ENCODE results near the gene NRSN2.

Gene NRSN2

DNA sequence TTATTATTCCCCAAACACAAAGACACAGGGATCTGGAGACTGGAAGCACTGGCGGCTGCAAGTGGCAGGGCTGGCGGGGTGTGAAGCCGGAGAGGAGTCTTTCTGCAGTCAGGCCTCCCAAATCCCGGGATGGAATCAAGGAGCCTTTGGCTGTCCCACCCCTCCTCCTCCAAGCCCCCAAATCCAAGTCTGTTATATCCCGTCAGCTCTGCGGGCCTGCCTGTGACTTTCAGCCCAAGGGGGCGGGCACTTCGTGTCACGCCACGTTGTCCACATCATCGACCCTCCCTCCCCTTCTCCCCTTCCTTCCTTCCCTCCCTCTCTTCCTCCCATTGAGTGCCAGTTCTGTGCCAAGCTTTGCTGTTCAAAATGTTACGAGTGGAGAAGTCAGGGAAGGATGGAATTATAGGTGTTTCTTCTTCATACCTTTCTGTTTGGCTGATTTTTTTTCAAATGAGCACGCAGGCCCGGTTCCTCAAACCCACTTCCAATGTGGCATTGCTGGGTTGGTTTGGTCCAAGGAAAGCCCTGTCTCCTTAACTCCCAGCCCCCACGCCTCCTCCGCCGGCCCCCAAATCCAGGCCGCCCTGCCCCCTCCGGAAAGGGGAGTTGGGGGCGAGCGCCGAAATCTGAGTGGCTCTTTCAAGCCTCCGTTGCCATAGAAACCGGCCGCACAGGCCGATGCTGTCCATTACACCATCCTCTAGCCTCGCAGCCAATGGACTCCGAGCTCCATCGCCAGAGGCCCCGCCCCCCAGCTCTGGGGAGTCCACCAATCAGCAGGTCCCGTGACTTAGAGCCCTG lies 36.9 kb upstream of the NRSN2 start:
- Histone ChIP-seq H3K36me3 (ENCODE audit: control insufficient read depth, insufficient read depth, low read length) (no peaks in the 10 kb centered on the region), H3K27ac (ENCODE audit: low read depth, low read length, severe bottlenecking) (peak overlapping the region; percentile 100), H3K9me3 (ENCODE audit: control insufficient read depth, low read length) (no peaks in the 10 kb centered on the region), H3K4me3 (ENCODE audit: extremely low read depth, insufficient read depth, low read length, poor library complexity, severe bottlenecking) (peak overlapping the region; percentile 35), H3K4me1 (ENCODE audit: control insufficient read depth, insufficient read depth, low read length, poor library complexity, severe bottlenecking) (peaks cover 16% of the 10 kb centered on the region)
- WGBS, 2 experiments (ENCODE audit: insufficient coverage in 2 of 2): 0% methylated on average over 13 to 19 of the region's 31 CpGs

DNA sequence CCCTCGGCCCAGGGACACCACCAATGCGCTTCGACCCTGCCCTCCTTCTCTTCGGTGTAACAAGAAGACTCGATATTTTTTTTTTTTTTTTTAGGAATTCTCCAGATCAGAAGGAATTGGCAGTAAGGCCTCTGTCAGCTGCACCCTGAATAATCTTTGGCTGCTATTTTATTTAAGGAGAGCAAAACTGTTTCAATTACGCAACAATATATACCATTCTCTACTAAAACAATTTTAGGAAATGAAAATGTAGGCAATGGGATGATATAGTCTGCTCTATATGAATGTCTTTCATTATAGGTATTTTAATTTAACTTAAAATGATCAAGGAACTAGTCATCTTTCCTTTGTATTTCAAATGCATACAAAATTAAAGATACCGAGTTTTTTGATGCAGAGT lies 36.3 kb upstream of the NRSN2 start:
- WGBS, 2 experiments (ENCODE audit: insufficient coverage in 2 of 2): 0% methylated on average over 1 to 3 of the region's 7 CpGs
- peak overlapping the region; percentile 43 for H3K27ac ChIP-seq (ENCODE audit: low read depth, low read length, severe bottlenecking)

DNA sequence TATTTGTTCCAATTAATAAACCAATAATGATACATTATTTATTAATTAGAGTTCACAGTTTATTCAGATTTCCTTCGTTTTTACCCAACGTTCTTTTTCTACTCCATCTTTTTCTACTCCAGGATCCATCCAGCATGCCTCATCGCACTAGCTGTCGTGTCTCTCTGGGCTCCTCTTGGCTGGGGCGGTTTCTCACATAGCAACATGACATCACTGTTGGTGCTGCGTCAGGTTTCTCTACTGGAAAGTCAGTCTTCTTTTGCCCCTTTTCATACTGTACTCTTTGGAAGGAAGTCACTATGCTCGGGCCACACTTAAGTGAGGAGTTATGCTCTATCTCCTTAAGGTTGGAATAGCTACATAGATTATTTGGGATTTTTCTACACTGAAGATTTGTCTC lies 35.3 kb upstream of the NRSN2 start:
- no peak overlapping the region for H3K27ac ChIP-seq (ENCODE audit: low read depth, low read length, severe bottlenecking)
- WGBS, 2 experiments (ENCODE audit: insufficient coverage in 2 of 2): 93 to 95% methylated on average over 4 to 6 of the region's 7 CpGs

More for the DNA sequence above, 36.3 kb upstream of the NRSN2 start:
- Histone ChIP-seq H3K4me1 (ENCODE audit: control insufficient read depth, insufficient read depth, low read length, poor library complexity, severe bottlenecking) (peaks cover 16% of the 10 kb centered on the region), H3K4me3 (ENCODE audit: extremely low read depth, insufficient read depth, low read length, poor library complexity, severe bottlenecking) (no peak overlapping the region), H3K9me3 (ENCODE audit: control insufficient read depth, low read length) (no peaks in the 10 kb centered on the region), H3K36me3 (ENCODE audit: control insufficient read depth, insufficient read depth, low read length) (no peaks in the 10 kb centered on the region)

DNA sequence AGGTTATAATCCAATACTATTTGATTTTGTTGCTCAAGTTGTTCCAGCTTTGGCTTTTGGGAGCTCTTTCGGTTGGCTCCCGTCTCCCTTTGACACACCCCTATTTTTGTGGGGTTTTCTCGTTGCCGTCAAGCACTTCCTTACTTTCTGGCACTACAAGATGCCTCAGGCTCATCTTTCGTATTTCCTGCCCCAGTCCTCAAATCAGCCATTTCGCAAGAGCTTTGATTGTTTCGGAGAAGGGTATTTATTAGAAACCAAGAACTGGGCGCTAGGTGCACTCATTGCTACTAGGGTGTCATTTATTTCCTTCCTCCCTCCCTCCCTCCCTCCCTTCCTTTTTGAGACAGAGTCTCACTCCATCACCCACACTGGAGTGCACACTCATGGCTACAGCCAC lies 34.8 kb upstream of the NRSN2 start:
- Histone ChIP-seq H3K27ac (ENCODE audit: low read depth, low read length, severe bottlenecking) (no peak overlapping the region), H3K9me3 (ENCODE audit: control insufficient read depth, low read length) (no peaks in the 10 kb centered on the region), H3K36me3 (ENCODE audit: control insufficient read depth, insufficient read depth, low read length) (no peaks in the 10 kb centered on the region), H3K4me1 (ENCODE audit: control insufficient read depth, insufficient read depth, low read length, poor library complexity, severe bottlenecking) (peaks cover 16% of the 10 kb centered on the region), H3K4me3 (ENCODE audit: extremely low read depth, insufficient read depth, low read length, poor library complexity, severe bottlenecking) (no peak overlapping the region)
- WGBS, 2 experiments (ENCODE audit: insufficient coverage in 2 of 2): 97 to 100% methylated on average over 3 to 5 of the region's 8 CpGs

More for the DNA sequence above, 35.3 kb upstream of the NRSN2 start:
- Histone ChIP-seq H3K36me3 (ENCODE audit: control insufficient read depth, insufficient read depth, low read length) (no peaks in the 10 kb centered on the region), H3K4me1 (ENCODE audit: control insufficient read depth, insufficient read depth, low read length, poor library complexity, severe bottlenecking) (peaks cover 16% of the 10 kb centered on the region), H3K9me3 (ENCODE audit: control insufficient read depth, low read length) (no peaks in the 10 kb centered on the region), H3K4me3 (ENCODE audit: extremely low read depth, insufficient read depth, low read length, poor library complexity, severe bottlenecking) (no peak overlapping the region)

DNA sequence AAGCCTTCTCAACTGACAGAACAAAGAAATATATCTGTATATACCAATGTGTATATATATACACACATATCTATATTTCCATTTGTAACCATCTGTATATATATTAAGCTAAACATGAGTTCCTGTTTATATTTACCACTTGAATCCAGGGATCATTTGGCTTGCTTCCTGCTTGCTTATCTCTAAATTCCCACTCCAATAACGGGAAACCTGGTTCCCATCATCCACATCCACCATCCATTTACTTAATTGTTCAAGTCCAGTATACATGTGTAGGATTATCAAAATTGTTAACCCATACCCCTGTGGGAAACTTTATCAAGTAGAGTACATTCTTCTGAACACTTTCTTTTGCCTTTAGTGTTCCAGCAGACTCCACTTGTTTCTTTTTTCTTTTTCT lies 34.0 kb upstream of the NRSN2 start:
- H3K4me3 ChIP-seq (ENCODE audit: extremely low read depth, insufficient read depth, low read length, poor library complexity, severe bottlenecking): no peak overlapping the region
- no peak overlapping the region for H3K27ac ChIP-seq (ENCODE audit: low read depth, low read length, severe bottlenecking)
- H3K36me3 ChIP-seq (ENCODE audit: control insufficient read depth, insufficient read depth, low read length): no peaks in the 10 kb centered on the region
- peaks cover 15% of the 10 kb centered on the region for H3K4me1 ChIP-seq (ENCODE audit: control insufficient read depth, insufficient read depth, low read length, poor library complexity, severe bottlenecking)
- 100% methylated on average over 1 of the region's 1 CpG; no CpG with 5 or more reads in 1 of the 2 experiments for WGBS, 2 experiments (ENCODE audit: insufficient coverage in 2 of 2)
- H3K9me3 ChIP-seq (ENCODE audit: control insufficient read depth, low read length): no peaks in the 10 kb centered on the region

DNA sequence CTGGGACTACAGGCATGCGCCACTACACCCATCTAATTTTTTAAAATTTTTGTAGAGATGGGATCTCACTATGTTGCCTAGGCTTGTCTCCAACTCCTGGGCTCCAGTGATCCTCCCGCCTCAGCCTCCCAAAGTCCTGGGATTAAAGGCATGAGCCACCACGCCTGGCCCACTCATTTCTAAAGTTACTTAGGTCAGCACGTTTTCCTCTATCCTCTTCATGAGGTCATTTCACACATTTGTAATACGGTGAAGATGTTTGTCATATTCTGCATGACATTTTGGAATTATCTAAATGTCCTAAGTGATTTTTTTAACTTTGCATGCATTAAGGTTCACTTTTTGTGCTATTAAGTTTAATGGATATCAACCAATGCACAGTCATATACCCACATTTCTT lies 33.5 kb upstream of the NRSN2 start:
- Histone ChIP-seq H3K4me3 (ENCODE audit: extremely low read depth, insufficient read depth, low read length, poor library complexity, severe bottlenecking) (no peak overlapping the region), H3K4me1 (ENCODE audit: control insufficient read depth, insufficient read depth, low read length, poor library complexity, severe bottlenecking) (peaks cover 10% of the 10 kb centered on the region), H3K27ac (ENCODE audit: low read depth, low read length, severe bottlenecking) (no peak overlapping the region), H3K36me3 (ENCODE audit: control insufficient read depth, insufficient read depth, low read length) (no peaks in the 10 kb centered on the region), H3K9me3 (ENCODE audit: control insufficient read depth, low read length) (no peaks in the 10 kb centered on the region)
- WGBS, 2 experiments (ENCODE audit: insufficient coverage in 2 of 2): 93 to 94% methylated on average over 3 of the region's 5 CpGs

DNA sequence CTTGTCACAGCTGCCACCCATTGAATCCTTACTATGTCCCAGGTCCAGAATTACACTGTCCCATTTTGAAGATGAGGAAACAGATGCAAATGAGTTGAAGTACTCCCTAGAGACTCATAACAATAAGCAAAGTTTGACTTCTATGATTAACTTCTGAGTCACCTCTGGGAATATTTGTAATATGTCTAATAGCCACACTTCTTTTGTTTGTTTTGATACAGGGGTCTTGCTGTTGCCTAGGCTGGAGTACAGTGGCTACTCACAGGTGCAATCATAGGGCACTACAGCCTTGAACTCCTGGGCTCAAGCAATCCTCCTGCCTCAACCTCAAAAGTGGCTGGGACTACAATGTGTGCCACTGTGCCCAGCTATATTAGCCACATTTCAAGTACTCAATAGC lies 33.0 kb upstream of the NRSN2 start:
- H3K4me3 ChIP-seq (ENCODE audit: extremely low read depth, insufficient read depth, low read length, poor library complexity, severe bottlenecking): no peak overlapping the region
- H3K9me3 ChIP-seq (ENCODE audit: control insufficient read depth, low read length): no peaks in the 10 kb centered on the region
- H3K27ac ChIP-seq (ENCODE audit: low read depth, low read length, severe bottlenecking): no peak overlapping the region
- H3K36me3 ChIP-seq (ENCODE audit: control insufficient read depth, insufficient read depth, low read length): no peaks in the 10 kb centered on the region
- H3K4me1 ChIP-seq (ENCODE audit: control insufficient read depth, insufficient read depth, low read length, poor library complexity, severe bottlenecking): peaks cover 5% of the 10 kb centered on the region

DNA sequence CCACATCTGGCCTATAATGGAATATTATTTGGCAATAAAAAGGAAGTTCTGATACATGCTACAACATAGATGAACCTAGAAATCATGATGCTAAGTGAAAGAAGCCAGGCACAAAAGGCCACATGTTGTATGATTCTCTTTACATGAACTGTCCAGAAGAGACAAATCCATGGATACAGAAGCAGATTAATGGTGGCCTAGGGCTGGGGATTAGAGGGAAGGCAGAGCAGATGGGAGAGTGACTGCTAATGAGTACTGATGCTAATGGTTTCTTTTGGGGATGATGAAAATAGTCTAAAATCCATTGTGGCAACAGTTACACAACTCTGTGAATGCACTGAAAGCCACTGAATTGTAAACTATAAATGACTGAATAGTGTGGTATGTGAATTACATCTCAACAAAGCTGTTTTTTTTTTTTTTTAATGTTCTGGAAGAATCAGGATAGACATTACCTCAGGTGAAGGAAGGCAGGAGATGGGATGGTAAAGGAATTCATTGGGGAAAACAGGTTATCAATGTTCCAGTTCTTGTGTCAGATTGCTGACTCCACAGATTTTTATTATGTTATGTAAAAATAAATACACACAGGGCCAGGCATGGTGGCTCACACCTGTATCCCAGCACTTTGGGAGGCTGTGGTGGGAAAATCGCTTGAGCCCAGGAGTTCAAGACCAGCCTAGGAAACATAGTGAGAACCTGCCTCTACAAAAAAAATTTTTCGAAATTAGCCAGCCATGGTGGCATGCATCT lies 30.4 kb upstream of the NRSN2 start:
- peaks cover 4% of the 10 kb centered on the region for H3K36me3 ChIP-seq (ENCODE audit: control insufficient read depth, insufficient read depth, low read length)
- 91% methylated on average over 2 of the region's 2 CpGs for WGBS, 2 experiments (ENCODE audit: insufficient coverage in 2 of 2)
- H3K4me3 ChIP-seq (ENCODE audit: extremely low read depth, insufficient read depth, low read length, poor library complexity, severe bottlenecking): no peak overlapping the region
- no peaks in the 10 kb centered on the region for H3K4me1 ChIP-seq (ENCODE audit: control insufficient read depth, insufficient read depth, low read length, poor library complexity, severe bottlenecking)
- peaks cover 4% of the 10 kb centered on the region for H3K9me3 ChIP-seq (ENCODE audit: control insufficient read depth, low read length)
- H3K27ac ChIP-seq (ENCODE audit: low read depth, low read length, severe bottlenecking): no peak overlapping the region

DNA sequence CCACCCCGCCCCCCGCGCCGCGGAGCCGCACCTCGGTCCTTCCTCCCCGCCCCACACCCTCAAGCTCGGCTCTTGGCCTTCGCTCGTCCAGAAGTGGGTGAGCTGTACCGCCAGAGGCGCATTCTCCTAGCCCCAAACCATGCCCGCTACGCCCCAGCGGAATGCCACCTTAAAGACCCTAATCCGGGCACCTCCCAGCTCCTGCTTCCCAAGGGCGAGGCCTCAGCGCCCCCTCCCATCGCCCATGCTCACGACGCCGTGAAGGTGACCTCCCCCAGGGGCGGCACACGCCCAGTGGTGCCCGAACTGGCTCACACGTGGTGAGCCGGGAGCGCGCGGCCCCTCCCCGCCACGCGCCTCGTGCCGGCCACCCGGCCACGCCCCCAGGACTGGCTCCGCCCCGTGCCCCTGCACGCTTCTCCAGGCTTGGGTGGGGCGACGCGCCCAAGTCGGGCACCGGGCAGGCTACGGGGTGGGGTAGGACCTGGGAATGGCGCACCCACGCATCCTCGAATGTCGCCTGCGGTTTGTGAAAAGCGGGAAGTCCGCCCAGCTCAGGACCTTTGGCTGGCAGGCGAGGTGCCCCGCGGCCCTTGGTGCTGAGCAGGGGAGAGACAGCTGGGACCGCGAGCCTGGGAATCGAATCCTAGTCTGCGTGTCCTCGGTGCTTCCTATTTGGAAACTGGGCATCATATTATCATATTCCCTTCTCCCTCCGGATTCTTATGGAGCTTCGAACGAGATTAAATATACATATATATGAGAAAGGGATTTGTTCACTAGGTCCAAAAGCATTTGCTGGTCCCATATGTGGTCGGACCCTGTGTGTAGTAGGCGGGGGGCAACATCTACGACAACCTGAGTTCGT lies 22.5 kb upstream of the NRSN2 start:
- Histone ChIP-seq H3K9me3 (ENCODE audit: control insufficient read depth, low read length) (peaks cover 4% of the 10 kb centered on the region), H3K36me3 (ENCODE audit: control insufficient read depth, insufficient read depth, low read length) (peaks cover 18% of the 10 kb centered on the region), H3K4me1 (ENCODE audit: control insufficient read depth, insufficient read depth, low read length, poor library complexity, severe bottlenecking) (peaks cover 5% of the 10 kb centered on the region), H3K27ac (ENCODE audit: low read depth, low read length, severe bottlenecking) (peak overlapping the region; percentile 93), H3K4me3 (ENCODE audit: extremely low read depth, insufficient read depth, low read length, poor library complexity, severe bottlenecking) (peak overlapping the region; percentile 71)
- WGBS, 2 experiments (ENCODE audit: insufficient coverage in 2 of 2): 0% methylated on average over 46 to 51 of the region's 69 CpGs

DNA sequence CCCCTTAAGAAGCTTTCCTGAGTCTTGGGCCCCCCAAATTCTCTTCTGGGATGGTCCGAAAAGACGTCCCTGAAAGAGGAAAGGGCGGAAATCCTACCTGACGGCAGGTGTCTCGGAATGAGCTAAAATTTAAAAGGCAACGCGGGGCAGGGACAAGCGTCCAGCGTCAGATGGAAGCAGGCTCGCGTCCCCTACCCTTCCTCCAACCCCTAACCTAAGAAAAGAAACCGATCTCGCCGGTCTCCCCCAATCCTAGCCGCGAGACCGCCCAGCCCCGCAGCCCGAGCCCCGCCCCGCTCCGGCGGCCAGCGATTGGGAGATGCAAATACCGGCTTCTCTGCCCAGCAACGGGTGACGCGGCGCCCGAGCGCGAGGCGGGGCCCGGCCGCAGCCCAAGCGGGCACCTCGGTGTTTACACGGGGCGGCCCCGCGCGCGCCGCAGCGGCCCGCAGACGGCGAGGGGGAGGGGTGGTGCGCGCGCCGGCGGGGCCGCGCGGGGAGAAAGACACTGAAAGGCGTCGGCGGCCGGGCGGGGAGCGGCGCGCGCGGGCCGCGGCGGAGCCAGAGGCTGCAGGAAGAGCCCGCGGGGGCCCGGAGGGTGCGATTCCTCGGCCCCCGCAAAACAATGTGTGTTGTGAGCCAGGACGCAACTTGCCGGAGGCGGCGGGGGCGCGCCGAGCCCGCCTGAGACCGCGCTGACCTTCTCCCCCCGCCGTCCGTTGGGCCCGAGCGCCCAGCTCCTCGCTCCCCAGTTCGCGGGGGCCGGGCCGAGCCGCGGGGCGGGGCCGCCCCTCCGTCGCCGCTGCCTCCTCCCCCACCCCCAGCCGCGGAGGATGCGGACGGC lies 21.6 kb upstream of the NRSN2 start, which contains the start of gene SOX12:
Gene SOX12, plus strand, starts transcription at position 508 of the 844 bp plus-strand sequence. CDS start 373 bp downstream, outside the sequence.
- peak within 1 kb of the TSS; percentile 93 for H3K27ac ChIP-seq (ENCODE audit: low read depth, low read length, severe bottlenecking)
- peak within 1 kb of the TSS; percentile 84 for H3K4me3 ChIP-seq (ENCODE audit: extremely low read depth, insufficient read depth, low read length, poor library complexity, severe bottlenecking)
- H3K4me1 ChIP-seq (ENCODE audit: control insufficient read depth, insufficient read depth, low read length, poor library complexity, severe bottlenecking): peaks cover 12% of the 10 kb centered on the region
- H3K9me3 ChIP-seq (ENCODE audit: control insufficient read depth, low read length): peaks cover 3% of the 10 kb centered on the region
- WGBS, 2 experiments (ENCODE audit: insufficient coverage in 2 of 2): 0% methylated on average over 63 to 88 of the region's 106 CpGs
- peaks cover 25% of the 10 kb centered on the region for H3K36me3 ChIP-seq (ENCODE audit: control insufficient read depth, insufficient read depth, low read length)

Data from mesodermal cell (in vitro differentiated cells).